GM06990 (cell line): ENCODE measurements around the gene ADPRHL1.

Experiments
- DNase-seq: peaks from one replicate; pipeline ENCODE4 v3.0.0-alpha.2; 2011; ENCODE audit not compliant: insufficient read length; ENCODE audit errors: extremely low read depth
- H3K27me3 ChIP-seq: replicated peaks from 2 replicates; pipeline ENCODE4 v1.6.0; 2011; ENCODE audit warnings: low read length; ENCODE audit not compliant: control insufficient read depth, insufficient read depth
- H3K36me3 ChIP-seq: 2 replicates; pipeline ENCODE4 v1.5.1; 2011; ENCODE audit warnings: low read length; ENCODE audit not compliant: control insufficient read depth, insufficient read depth
- H3K4me3 ChIP-seq: replicated peaks from 2 replicates; pipeline ENCODE4 v1.5.1; 2011; ENCODE audit warnings: low read depth, mild to moderate bottlenecking, control low read depth, low read length
- TF ChIP-seq, protein P1 (sequence below): IDR thresholded peaks from 2 replicates; pipeline ENCODE4 v1.5.1; 2011; ENCODE audit warnings: low read length, control low read depth, mild to moderate bottlenecking, inconsistent platforms; ENCODE audit not compliant: insufficient read depth, poor library complexity, severe bottlenecking

ADPRHL1 gene

DNA sequence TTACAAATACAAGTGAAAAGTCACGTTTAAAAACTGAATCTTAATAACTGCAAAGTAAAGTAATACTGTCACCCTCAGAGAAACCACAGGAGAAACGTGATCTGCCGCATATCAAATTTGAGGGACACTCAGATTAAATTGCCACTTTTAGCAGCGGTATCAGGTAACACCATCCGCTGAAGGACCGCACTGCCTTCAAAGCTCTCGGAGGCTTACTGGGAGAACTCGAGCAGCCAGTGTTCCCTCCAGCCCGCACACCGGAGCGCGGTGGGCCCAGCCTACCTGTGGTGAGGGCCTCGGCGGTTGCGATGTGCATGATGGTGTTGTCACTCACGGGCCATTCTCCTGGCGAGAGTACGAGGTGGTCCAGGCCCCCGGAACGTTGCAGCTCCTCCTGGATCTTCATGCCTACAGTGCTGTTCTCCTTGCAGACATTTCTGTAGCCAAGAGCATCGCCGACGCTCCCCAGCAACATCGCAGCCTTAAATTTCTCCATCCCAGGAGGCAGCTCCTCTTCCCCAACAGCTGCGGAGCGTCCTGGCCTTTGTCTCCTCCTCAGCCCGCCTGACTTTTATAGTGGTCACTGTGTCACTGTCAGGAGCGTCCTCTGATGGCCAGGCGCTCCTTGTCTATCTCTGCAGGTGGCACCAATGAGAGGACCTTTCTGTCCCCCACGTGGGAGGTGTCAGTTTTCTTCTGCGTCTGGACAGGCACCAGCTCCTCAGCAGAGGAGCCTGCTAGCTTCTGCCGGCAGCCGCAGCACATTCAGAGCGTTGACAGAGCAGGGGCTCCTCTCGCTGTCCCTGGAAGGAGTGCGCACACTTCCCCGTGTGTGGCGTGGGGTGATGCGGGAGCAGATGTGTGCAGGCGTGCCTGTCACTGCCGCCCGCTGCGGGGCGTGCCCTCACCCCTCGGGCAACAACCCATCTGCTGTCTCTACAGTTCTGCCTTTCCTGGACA, at the start of gene ADPRHL1:
Gene ADPRHL1 (minus strand): TSS at position 547 of the 960 bp plus-strand sequence. CDS start 51 bp downstream, at position 496.
- Histone ChIP-seq H3K36me3 (peaks cover 15% of the 10 kb centered on the region), H3K4me3 (no peak within 1 kb of the TSS), H3K27me3 (no peaks in the 10 kb centered on the region)
- DNase-seq: no peak
- TF ChIP-seq, protein P1, sequence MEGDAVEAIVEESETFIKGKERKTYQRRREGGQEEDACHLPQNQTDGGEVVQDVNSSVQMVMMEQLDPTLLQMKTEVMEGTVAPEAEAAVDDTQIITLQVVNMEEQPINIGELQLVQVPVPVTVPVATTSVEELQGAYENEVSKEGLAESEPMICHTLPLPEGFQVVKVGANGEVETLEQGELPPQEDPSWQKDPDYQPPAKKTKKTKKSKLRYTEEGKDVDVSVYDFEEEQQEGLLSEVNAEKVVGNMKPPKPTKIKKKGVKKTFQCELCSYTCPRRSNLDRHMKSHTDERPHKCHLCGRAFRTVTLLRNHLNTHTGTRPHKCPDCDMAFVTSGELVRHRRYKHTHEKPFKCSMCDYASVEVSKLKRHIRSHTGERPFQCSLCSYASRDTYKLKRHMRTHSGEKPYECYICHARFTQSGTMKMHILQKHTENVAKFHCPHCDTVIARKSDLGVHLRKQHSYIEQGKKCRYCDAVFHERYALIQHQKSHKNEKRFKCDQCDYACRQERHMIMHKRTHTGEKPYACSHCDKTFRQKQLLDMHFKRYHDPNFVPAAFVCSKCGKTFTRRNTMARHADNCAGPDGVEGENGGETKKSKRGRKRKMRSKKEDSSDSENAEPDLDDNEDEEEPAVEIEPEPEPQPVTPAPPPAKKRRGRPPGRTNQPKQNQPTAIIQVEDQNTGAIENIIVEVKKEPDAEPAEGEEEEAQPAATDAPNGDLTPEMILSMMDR: no peak

DNA sequence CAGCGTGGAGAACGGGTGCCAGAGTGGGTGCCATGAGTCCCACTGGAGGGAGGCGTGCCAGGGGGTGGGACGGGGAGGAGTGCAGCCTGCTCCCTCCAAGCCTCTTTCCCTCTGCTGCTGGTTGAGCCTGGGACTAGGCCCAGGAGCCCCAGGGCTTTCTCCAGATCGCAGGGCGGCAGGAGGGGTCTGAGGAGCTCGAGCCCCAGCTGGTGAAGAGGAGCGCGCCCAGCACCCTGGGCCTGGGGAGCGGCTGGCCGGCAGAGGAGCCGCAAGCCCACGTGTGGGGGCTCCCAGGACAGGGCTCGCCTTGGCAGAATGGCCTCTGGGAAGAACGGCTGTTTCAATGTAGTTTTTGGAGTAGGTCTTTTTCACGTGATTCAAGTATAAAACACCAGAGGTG, 49.4 kb upstream of the ADPRHL1 start:
- Histone ChIP-seq H3K27me3 (no peaks in the 10 kb centered on the region), H3K4me3 (no peak overlapping the region), H3K36me3 (peaks cover 10% of the 10 kb centered on the region)
- no peak for DNase-seq
- TF ChIP-seq, protein P1: no peak

DNA sequence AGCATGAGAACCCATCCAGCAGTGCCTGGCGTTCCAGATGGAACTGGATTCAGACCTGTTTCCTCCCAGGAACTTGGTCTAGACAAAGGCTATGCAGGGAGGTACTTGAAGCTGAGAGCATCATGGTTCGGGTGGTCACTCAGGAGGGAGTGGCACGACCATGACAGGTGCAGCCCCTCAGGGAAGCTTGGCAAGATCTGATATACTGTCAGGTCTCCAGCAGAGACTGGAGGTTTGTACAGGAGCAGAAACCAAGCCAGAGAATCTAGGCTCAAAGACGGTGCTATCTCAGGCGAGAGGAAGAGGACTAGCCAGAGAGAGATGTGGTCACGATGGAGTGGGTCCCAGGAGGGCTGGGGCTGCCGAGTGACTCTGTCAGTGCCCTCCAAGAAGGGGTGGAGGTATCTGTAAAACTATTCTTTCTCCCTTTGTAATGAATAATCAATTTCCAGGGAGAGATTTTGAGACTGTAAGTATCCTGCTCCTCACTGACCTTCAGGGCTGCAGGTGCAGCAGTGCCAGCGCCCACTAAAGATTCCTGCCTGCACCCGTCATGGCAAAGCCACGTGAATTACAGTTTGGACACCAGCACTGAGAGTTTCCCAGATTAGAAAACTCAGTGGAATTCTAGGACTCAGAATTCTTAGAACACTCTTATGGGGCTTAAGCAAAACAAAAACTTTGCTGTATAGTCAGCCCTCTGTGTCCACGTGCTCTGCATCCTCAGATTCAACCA, 47.4 kb upstream of the ADPRHL1 start:
- no peak overlapping the region for H3K4me3 ChIP-seq
- TF ChIP-seq, protein P1: no peak
- no peaks in the 10 kb centered on the region for H3K27me3 ChIP-seq
- no peak for DNase-seq
- H3K36me3 ChIP-seq: peaks cover 20% of the 10 kb centered on the region

DNA sequence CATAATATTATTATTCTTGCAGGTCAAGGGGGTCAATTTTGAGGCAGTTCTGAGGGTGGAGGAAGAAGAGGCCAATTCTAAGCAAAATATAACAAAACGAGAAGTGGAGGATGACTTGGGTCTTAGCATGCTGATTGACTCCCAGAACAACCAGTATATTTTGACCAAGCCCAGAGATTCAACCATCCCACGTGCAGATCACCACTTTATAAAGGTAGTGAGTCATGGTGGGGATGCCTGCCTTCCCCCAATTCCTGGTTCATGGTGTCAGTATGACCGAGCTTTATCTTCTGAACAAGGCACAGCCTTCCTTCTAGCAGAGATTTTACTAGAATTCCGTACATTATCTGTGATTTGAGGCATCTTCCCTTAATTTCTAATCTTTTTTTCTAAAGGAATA, 46.6 kb upstream of the ADPRHL1 start:
- H3K36me3 ChIP-seq: peaks cover 24% of the 10 kb centered on the region
- no peak for DNase-seq
- H3K27me3 ChIP-seq: no peaks in the 10 kb centered on the region
- TF ChIP-seq, protein P1: no peak
- H3K4me3 ChIP-seq: no peak overlapping the region

DNA sequence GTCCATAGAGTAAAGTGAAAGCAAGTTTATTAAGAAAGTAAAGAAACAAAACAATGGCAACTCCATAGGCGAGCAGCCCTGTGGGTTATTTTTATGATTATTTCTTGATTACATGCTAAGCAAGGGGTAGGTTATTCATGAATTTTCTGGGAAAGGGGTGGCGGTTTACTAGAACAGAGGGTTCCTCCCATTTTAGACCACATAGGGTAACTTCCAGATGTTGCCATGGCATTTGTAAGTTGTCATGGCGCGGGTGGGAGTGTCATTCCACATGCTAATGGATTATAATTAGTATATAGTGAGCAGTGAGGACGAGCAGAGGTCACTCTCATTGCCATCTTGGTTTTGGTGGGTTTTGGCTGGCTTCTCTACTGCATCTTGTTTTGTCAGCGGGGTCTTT, 45.6 kb upstream of the ADPRHL1 start:
- DNase-seq: no peak
- TF ChIP-seq, protein P1: no peak
- Histone ChIP-seq H3K4me3 (no peak overlapping the region), H3K36me3 (peaks cover 24% of the 10 kb centered on the region), H3K27me3 (no peaks in the 10 kb centered on the region)
